Measurements from ENCODE around the gene STK38L.

- no peak for TF ChIP-seq POLR2A (IDR thresholded peaks at IDR 0.05)
- TF ChIP-seq, protein P1, sequence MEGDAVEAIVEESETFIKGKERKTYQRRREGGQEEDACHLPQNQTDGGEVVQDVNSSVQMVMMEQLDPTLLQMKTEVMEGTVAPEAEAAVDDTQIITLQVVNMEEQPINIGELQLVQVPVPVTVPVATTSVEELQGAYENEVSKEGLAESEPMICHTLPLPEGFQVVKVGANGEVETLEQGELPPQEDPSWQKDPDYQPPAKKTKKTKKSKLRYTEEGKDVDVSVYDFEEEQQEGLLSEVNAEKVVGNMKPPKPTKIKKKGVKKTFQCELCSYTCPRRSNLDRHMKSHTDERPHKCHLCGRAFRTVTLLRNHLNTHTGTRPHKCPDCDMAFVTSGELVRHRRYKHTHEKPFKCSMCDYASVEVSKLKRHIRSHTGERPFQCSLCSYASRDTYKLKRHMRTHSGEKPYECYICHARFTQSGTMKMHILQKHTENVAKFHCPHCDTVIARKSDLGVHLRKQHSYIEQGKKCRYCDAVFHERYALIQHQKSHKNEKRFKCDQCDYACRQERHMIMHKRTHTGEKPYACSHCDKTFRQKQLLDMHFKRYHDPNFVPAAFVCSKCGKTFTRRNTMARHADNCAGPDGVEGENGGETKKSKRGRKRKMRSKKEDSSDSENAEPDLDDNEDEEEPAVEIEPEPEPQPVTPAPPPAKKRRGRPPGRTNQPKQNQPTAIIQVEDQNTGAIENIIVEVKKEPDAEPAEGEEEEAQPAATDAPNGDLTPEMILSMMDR (IDR thresholded peaks at IDR 0.05) = no peak
These were observed 10.3 kb upstream of the STK38L start for GRCh38 chr12:27233814-27234213.

All from testis (tissue), 2 donors.